Stomach (tissue), 9 donors: ENCODE data around the gene PHOSPHO1. TPM values are rescaled to one million over a fixed set of nuclear protein-coding genes. Genes with fewer than 3 reads are reported as not detected.
"Not testable (repeated sequence)": the region's sequence is repeated elsewhere in the genome, so short reads cannot be mapped to it uniquely, and the experiment has no call there.

Experiments
- DNase-seq, 2 donors: peaks; one replicate each; pipeline versions ENCODE4 v3.0.0 to v3.0.0-alpha.2; 2013 to 2019
- H3K27ac ChIP-seq, 5 donors: fragments of 200-600 bp in 4 of 5; sonication (generic) in 4 of 5; one replicate each; pipeline ENCODE4 v1.5.1; 2013 to 2019; ENCODE audit warnings: mild to moderate bottlenecking in 1 of 5, moderate library complexity in 1 of 5
- H3K27me3 ChIP-seq, 3 donors: fragments of 200-600 bp; sonication (generic); one replicate each; pipeline ENCODE4 v1.5.1; 2017 to 2019; ENCODE audit warnings: mixed run types in 1 of 3
- H3K36me3 ChIP-seq, 4 donors: fragments of 200-600 bp; sonication (generic); 1 replicate in 3 of 4; 2 replicates in 1 of 4; pipeline ENCODE4 v1.5.1; 2016 to 2019
- H3K4me1 ChIP-seq, 4 donors: fragments of 200-600 bp; sonication (generic); one replicate each; pipeline ENCODE4 v1.5.1; 2016 to 2019
- H3K4me3 ChIP-seq, 4 donors: fragments of 200-600 bp; sonication (generic) in 3 of 4; one replicate each; pipeline ENCODE4 v1.5.1; 2016 to 2019; ENCODE audit warnings: mild to moderate bottlenecking in 1 of 4
- H3K9me3 ChIP-seq, 4 donors: fragments of 200-600 bp; sonication (generic); one replicate each; pipeline ENCODE4 v1.5.1; 2016 to 2019
- EP300 ChIP-seq: sonication (generic); formaldehyde crosslinking; IDR thresholded peaks from one replicate; pipeline ENCODE4 v1.6.1; 2017; ENCODE audit warnings: antibody characterized with exemption
- POLR2A ChIP-seq, 4 donors: fragments of 450-650 bp; IDR thresholded peaks; one replicate each; pipeline ENCODE4 v1.6.1; 2016; ENCODE audit warnings: antibody characterized with exemption in 4 of 4, control low read depth in 2 of 4, mild to moderate bottlenecking in 1 of 4, moderate library complexity in 1 of 4
- POLR2AphosphoS5 ChIP-seq, 3 donors: sonication (generic); formaldehyde crosslinking; IDR thresholded peaks; one replicate each; pipeline ENCODE4 v1.6.1; 2016; ENCODE audit warnings: antibody characterized with exemption in 3 of 3
- WGBS, 5 donors: extraction: QIAGEN DNeasy Blood & Tissue Kit in 3 of 5; methylation state at CpG; one replicate each; pipeline versions ENCODE4 v1.1.5 to v1.1.7; 2013 to 2018; 5-methylcytosine and 5-hydroxymethylcytosine counted together
- intact Hi-C: fragments of 100-400 bp; cut with DNase I; formaldehyde crosslinking; loops from one replicate; pipeline ENCODE4 v1.15.1; 2023; ENCODE audit warnings: low total_unique reads
- polyA plus RNA-seq, 3 donors: library from polyadenylated mRNA; stranded (reverse); fragments of 200-250 nt; gene quantifications; one replicate each; pipeline ENCODE4 v1.2.3, GENCODE V29; 2013
- total RNA-seq, 5 donors: library from RNA; depleted of rRNA; stranded (reverse); fragments of >200 nt; gene quantifications; one replicate each; pipeline versions ENCODE4 v1.1.0 to v1.2.3, GENCODE V29; 2014 to 2016
- TF ChIP-seq, protein P1 (sequence below), 7 experiments: fragments of 450-650 bp in 4 of 7; fragments of 200-600 bp in 3 of 7; sonication (generic) in 3 of 7; IDR thresholded peaks; one replicate each; pipeline ENCODE4 v1.5.1; 2016 to 2019; ENCODE audit warnings: antibody characterized with exemption in 7 of 7, control low read depth in 2 of 7, mild to moderate bottlenecking in 1 of 7
- donor health status: healthy with polysubstance abuse.
- donor health status: Bipolar disorder and iron deficiency.
- donor health status: healthy.

PHOSPHO1 gene
- total and polyA plus RNA-seq, 8 donors, result 0.35 to 7.7 (median 1.7) TPM; not detected in 5

- no peaks in the 10 kb centered on the region for H3K4me1 ChIP-seq
- DNase-seq, result no peak
- H3K36me3 ChIP-seq, result no peaks in the 10 kb centered on the region
- H3K9me3 ChIP-seq, result peaks cover 0 to 17% (median 12%) of the 10 kb centered on the region in 4 donors
- intact Hi-C loops, result loop anchor here (5.0 kb wide), 1 partner anchor 44 kb away; no protein-coding TSS in a partner anchor
- no peak overlapping the region for H3K4me3 ChIP-seq
- no peak for TF ChIP-seq POLR2A (IDR thresholded peaks at IDR 0.05)
- 82 to 92% (median 84%) methylated on average over 5 of the region's 5 CpGs for WGBS, 5 donors
- peaks cover 0 to 10% (median 0%) of the 10 kb centered on the region in 3 donors for H3K27me3 ChIP-seq
- no peak overlapping the region for H3K27ac ChIP-seq
Observed at GRCh38 chr17:49183341-49183740, 47.2 kb downstream of the PHOSPHO1 start.

- no peak overlapping the region for H3K27ac ChIP-seq
- no peak for DNase-seq
- H3K9me3 ChIP-seq, result peaks cover 7 to 36% (median 28%) of the 10 kb centered on the region in 4 donors
- H3K27me3 ChIP-seq, result peaks cover 0 to 10% (median 0%) of the 10 kb centered on the region in 3 donors
- H3K36me3 ChIP-seq, result no peaks in the 10 kb centered on the region
- H3K4me3 ChIP-seq, result no peak overlapping the region
- TF ChIP-seq EP300, result no peak
- TF ChIP-seq POLR2AphosphoS5 (IDR thresholded peaks at IDR 0.05), result no peak
- WGBS, 5 donors, result 78 to 81% (median 79%) methylated on average over 6 of the region's 6 CpGs
- intact Hi-C loops, result loop anchor here (5.0 kb wide), 1 partner anchor 46 kb away; no protein-coding TSS in a partner anchor
- H3K4me1 ChIP-seq, result no peaks in the 10 kb centered on the region
Observed at GRCh38 chr17:49180998-49181635, 49.5 kb downstream of the PHOSPHO1 start.

GRCh38 chr17:49180303-49180702 is 50.3 kb downstream of the PHOSPHO1 start:
- H3K4me3 ChIP-seq, result no peak overlapping the region
- H3K9me3 ChIP-seq, result peaks cover 15 to 37% (median 31%) of the 10 kb centered on the region in 4 donors
- peaks cover 0 to 10% (median 0%) of the 10 kb centered on the region in 3 donors for H3K27me3 ChIP-seq
- TF ChIP-seq, protein P1, sequence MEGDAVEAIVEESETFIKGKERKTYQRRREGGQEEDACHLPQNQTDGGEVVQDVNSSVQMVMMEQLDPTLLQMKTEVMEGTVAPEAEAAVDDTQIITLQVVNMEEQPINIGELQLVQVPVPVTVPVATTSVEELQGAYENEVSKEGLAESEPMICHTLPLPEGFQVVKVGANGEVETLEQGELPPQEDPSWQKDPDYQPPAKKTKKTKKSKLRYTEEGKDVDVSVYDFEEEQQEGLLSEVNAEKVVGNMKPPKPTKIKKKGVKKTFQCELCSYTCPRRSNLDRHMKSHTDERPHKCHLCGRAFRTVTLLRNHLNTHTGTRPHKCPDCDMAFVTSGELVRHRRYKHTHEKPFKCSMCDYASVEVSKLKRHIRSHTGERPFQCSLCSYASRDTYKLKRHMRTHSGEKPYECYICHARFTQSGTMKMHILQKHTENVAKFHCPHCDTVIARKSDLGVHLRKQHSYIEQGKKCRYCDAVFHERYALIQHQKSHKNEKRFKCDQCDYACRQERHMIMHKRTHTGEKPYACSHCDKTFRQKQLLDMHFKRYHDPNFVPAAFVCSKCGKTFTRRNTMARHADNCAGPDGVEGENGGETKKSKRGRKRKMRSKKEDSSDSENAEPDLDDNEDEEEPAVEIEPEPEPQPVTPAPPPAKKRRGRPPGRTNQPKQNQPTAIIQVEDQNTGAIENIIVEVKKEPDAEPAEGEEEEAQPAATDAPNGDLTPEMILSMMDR (IDR thresholded peaks at IDR 0.05), result peak in 4 of 7 experiments; percentile 44 to 69 (median 56)
- no peak for TF ChIP-seq EP300
- no peak for TF ChIP-seq POLR2A (IDR thresholded peaks at IDR 0.05)
- TF ChIP-seq POLR2AphosphoS5 (IDR thresholded peaks at IDR 0.05), result no peak
- no peak overlapping the region for H3K27ac ChIP-seq
- DNase-seq, result peak; percentile 60 to 73
- no peaks in the 10 kb centered on the region for H3K4me1 ChIP-seq
- 18 to 24% (median 20%) methylated on average over 5 of the region's 5 CpGs for WGBS, 5 donors
- no peaks in the 10 kb centered on the region for H3K36me3 ChIP-seq
- intact Hi-C loops, result loop anchor here (5.0 kb wide), 1 partner anchor 47 kb away; no protein-coding TSS in a partner anchor

DNA sequence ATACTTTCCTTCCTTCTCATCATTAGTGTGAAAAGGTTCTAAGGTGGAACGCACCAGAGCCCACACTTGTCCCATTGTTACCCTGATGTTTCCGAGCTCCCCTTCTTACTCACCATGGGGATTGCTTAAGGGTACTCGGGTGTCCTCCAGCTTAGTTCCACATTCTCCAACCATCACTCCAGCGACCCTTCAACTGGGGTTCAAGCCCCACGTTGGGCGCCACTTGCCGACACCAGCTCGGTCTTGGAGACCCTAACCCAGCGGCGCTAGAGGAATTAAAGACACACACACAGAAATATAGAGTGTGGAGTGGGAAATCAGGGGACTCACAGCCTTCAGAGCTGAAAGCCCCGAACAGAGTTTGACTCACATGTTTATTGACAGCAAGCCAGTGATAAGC is 54.6 kb downstream of the PHOSPHO1 start:
- H3K36me3 ChIP-seq, DNase-seq, H3K4me1 ChIP-seq, H3K27me3 ChIP-seq, intact Hi-C loops, H3K27ac ChIP-seq, H3K4me3 ChIP-seq: not testable (repeated sequence)
- H3K9me3 ChIP-seq, result peaks cover 21 to 65% (median 38%) of the 10 kb centered on the region in 4 donors
- 88 to 93% (median 90%) methylated on average over 11 of the region's 11 CpGs for WGBS, 5 donors

Other genes with a start within 250 kb of the PHOSPHO1 start
- gene IGF2BP1, start 233.4 kb downstream of the PHOSPHO1 start, total RNA-seq, result 1 to 10 TPM in 1 of 5 donors, not detected in 4; 1.8 TPM
- gene IGF2BP1, start 233.4 kb downstream of the PHOSPHO1 start, polyA plus RNA-seq, result under 1 TPM in 1 of 3 donors, not detected in 2; under 0.01 TPM
- 10 to 100 TPM in 1 of 5 donors, 1 to 10 TPM in 3, not detected in 1; 1.1 to 41.7 (median 5.3) TPM for gene B4GALNT2, start 98.0 kb downstream of the PHOSPHO1 start, total RNA-seq
- 1 to 10 TPM; 1.4 to 2.2 (median 1.4) TPM for gene B4GALNT2, start 98.0 kb downstream of the PHOSPHO1 start, polyA plus RNA-seq
- gene GNGT2, start 20.2 kb downstream of the PHOSPHO1 start, total RNA-seq, result 100 to 1,000 TPM in 1 of 5 donors, 1 to 10 TPM in 2, not detected in 2; 1.6 to 134 (median 1.7) TPM
- gene GNGT2, start 20.2 kb downstream of the PHOSPHO1 start, polyA plus RNA-seq, result 1 to 10 TPM; 2.7 to 2.9 (median 2.9) TPM
- gene ABI3, start 20.1 kb downstream of the PHOSPHO1 start, total RNA-seq, result 10 to 100 TPM in 2 of 5 donors, 1 to 10 TPM in 3; 1.3 to 72.4 (median 3.1) TPM
- 1 to 10 TPM; 4.1 to 9.9 (median 9.5) TPM for gene ABI3, start 20.1 kb downstream of the PHOSPHO1 start, polyA plus RNA-seq
- 10 to 100 TPM; 31.3 to 89.3 (median 46.9) TPM for gene ZNF652, start 131.5 kb upstream of the PHOSPHO1 start, total RNA-seq
- gene ZNF652, start 131.5 kb upstream of the PHOSPHO1 start, polyA plus RNA-seq, result 10 to 100 TPM; 16.4 to 21.5 (median 17.1) TPM
- 100 to 1,000 TPM in 2 of 5 donors, 10 to 100 TPM in 3; 44.3 to 152 (median 86.6) TPM for gene PHB1, start 184.1 kb upstream of the PHOSPHO1 start, total RNA-seq
- 100 to 1,000 TPM in 2 of 3 donors, 10 to 100 TPM in 1; 96.1 to 124 (median 112) TPM for gene PHB1, start 184.1 kb upstream of the PHOSPHO1 start, polyA plus RNA-seq